Measurements from ENCODE around the gene DENND1A. TPM values are rescaled to one million over a fixed set of nuclear protein-coding genes. Genes with fewer than 3 reads are reported as not detected.

The DENND1A gene
- total RNA-seq, 1 experiment from 2014 or later, result 42.5 TPM

- BruUV-seq (replicated peaks), result no TSS peak
- H3K27ac Mint-ChIP-seq (ENCODE audit: low read depth, unreplicated experiment), result no peak overlapping the region
- ChIA-PET POLR2A (interaction anchor here (0.5 to 0.6 kb wide), 2 partner anchors 10 to 17 kb away, joined by 3 read pairs; no protein-coding TSS in a partner anchor), CTCF (interaction anchor here (0.9 kb wide), 1 partner anchor 9 kb away, joined by 5 read pairs; no protein-coding TSS in a partner anchor)
- no peak for DNase-seq (ENCODE audit: unreplicated experiment)
- peaks cover 16% of the 10 kb centered on the region for H3K36me3 Mint-ChIP-seq (ENCODE audit: insufficient read depth, unreplicated experiment)
- TF ChIP-seq CTCF (IDR thresholded peaks at IDR 0.05; ENCODE audit: unreplicated experiment), result no peak
- H3K9me3 Mint-ChIP-seq (ENCODE audit: unreplicated experiment), result no peaks in the 10 kb centered on the region
- no peaks in the 10 kb centered on the region for H3K27me3 Mint-ChIP-seq (ENCODE audit: insufficient read depth, unreplicated experiment)
- no peak overlapping the region for H3K4me3 Mint-ChIP-seq (ENCODE audit: unreplicated experiment)
- no peaks in the 10 kb centered on the region for H3K4me1 Mint-ChIP-seq (ENCODE audit: insufficient read depth, unreplicated experiment)
- intact Hi-C loops (cut with micrococcal nuclease), result no loop called here
Measured at GRCh38 chr9:123426406-123426805, 503.5 kb downstream of the DENND1A start.

DNA sequence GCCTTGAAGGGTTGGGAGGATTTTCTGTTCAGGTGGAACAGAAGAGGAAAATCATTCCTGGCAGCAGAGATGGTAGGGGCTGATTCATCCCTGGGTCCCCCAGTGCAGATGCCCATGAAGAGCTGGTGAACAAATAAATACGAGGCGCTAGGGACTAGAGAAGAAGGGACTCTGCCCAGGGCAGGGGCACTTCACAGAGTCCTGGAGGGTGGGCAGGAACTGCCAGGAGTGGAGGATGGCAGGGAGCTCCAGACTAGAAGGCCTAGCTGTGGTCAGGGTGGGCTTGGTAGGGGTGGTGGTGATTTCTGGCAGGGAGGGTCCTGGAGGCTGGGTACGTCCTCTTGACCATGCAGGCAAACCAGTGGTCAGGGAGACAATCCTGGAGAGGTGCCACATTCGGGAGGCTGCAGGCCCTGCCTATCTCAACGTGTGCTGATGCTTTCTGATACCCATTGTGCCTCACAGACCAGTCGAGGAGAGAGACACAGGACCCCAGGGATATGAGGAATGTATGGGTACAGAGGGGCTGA is 504.0 kb downstream of the DENND1A start:
- intact Hi-C loops (cut with micrococcal nuclease), result no loop called here
- Mint-ChIP-seq H3K27me3 (ENCODE audit: insufficient read depth, unreplicated experiment) (no peaks in the 10 kb centered on the region), H3K4me1 (ENCODE audit: insufficient read depth, unreplicated experiment) (no peaks in the 10 kb centered on the region), H3K36me3 (ENCODE audit: insufficient read depth, unreplicated experiment) (peaks cover 16% of the 10 kb centered on the region), H3K9me3 (ENCODE audit: unreplicated experiment) (no peaks in the 10 kb centered on the region), H3K27ac (ENCODE audit: low read depth, unreplicated experiment) (no peak overlapping the region), H3K4me3 (ENCODE audit: unreplicated experiment) (no peak overlapping the region)
- DNase-seq (ENCODE audit: unreplicated experiment), result no peak
- no peak for TF ChIP-seq CTCF (IDR thresholded peaks at IDR 0.05; ENCODE audit: unreplicated experiment)
- ChIA-PET POLR2A (interaction anchor here (0.5 to 0.6 kb wide), 2 partner anchors 10 to 16 kb away, joined by 3 read pairs; no protein-coding TSS in a partner anchor), CTCF (interaction anchor here (0.9 kb wide), 1 partner anchor 10 kb away, joined by 5 read pairs; no protein-coding TSS in a partner anchor)
- no TSS peak for BruUV-seq (replicated peaks)

GRCh38 chr9:123425261-123425821 is 504.6 kb downstream of the DENND1A start:
- intact Hi-C loops (cut with micrococcal nuclease), result no loop called here
- Mint-ChIP-seq H3K9me3 (ENCODE audit: unreplicated experiment) (no peaks in the 10 kb centered on the region), H3K4me1 (ENCODE audit: insufficient read depth, unreplicated experiment) (no peaks in the 10 kb centered on the region), H3K27me3 (ENCODE audit: insufficient read depth, unreplicated experiment) (no peaks in the 10 kb centered on the region), H3K27ac (ENCODE audit: low read depth, unreplicated experiment) (no peak overlapping the region), H3K4me3 (ENCODE audit: unreplicated experiment) (no peak overlapping the region), H3K36me3 (ENCODE audit: insufficient read depth, unreplicated experiment) (peaks cover 12% of the 10 kb centered on the region)
- CTCF ChIA-PET, result interaction anchor here (0.9 kb wide), 1 partner anchor 11 kb away, joined by 5 read pairs; no protein-coding TSS in a partner anchor
- TF ChIP-seq CTCF (IDR thresholded peaks at IDR 0.05; ENCODE audit: unreplicated experiment), result no peak
- BruUV-seq (replicated peaks), result no TSS peak
- POLR2A ChIA-PET, result no interaction called here
- DNase-seq (ENCODE audit: unreplicated experiment), result no peak

- Mint-ChIP-seq H3K4me1 (ENCODE audit: insufficient read depth, unreplicated experiment) (no peaks in the 10 kb centered on the region), H3K27ac (ENCODE audit: low read depth, unreplicated experiment) (no peak overlapping the region), H3K4me3 (ENCODE audit: unreplicated experiment) (no peak overlapping the region), H3K27me3 (ENCODE audit: insufficient read depth, unreplicated experiment) (no peaks in the 10 kb centered on the region), H3K36me3 (ENCODE audit: insufficient read depth, unreplicated experiment) (peaks cover 7% of the 10 kb centered on the region), H3K9me3 (ENCODE audit: unreplicated experiment) (no peaks in the 10 kb centered on the region)
- ChIA-PET CTCF (interaction anchor here (0.6 kb wide), 1 partner anchor 13 kb away, joined by 3 read pairs; no protein-coding TSS in a partner anchor), POLR2A (interaction anchor here (1.2 kb wide), 1 partner anchor 9 kb away, joined by 3 read pairs; no protein-coding TSS in a partner anchor)
- TF ChIP-seq CTCF (IDR thresholded peaks at IDR 0.05; ENCODE audit: unreplicated experiment), result no peak
- no peak for DNase-seq (ENCODE audit: unreplicated experiment)
- no TSS peak for BruUV-seq (replicated peaks)
- intact Hi-C loops (cut with micrococcal nuclease), result no loop called here
Measured at GRCh38 chr9:123424552-123425225, 505.2 kb downstream of the DENND1A start.
